NCI-H1417 (cell line): ENCODE data around the gene CDKN1A.
A peak's percentile ranks its signal among the peaks of the same experiment; 100 is the strongest.
"Not testable (repeated sequence)": the region's sequence is repeated elsewhere in the genome, so short reads cannot be mapped to it uniquely, and the experiment has no call there.

Source experiments
- DNase-seq, 3 experiments: peaks; one replicate each; lab custom pipeline; 2025; lab: John Stamatoyannopoulos, UW

Gene CDKN1A

GRCh38 chr6:36720251-36721141, 42.0 kb downstream of the CDKN1A start:
- no peak for DNase-seq

GRCh38 chr6:36721369-36722140, 43.0 kb downstream of the CDKN1A start:
- DNase-seq, result no peak

GRCh38 chr6:36722365-36722764, 43.9 kb downstream of the CDKN1A start:
- DNase-seq, result peak in 1 of 3 experiments; percentile 34

GRCh38 chr6:36722879-36723278, 44.4 kb downstream of the CDKN1A start:
- DNase-seq, result peak in 1 of 3 experiments; percentile 66

- not testable (repeated sequence) for DNase-seq
Measured at GRCh38 chr6:36723992-36724391, 45.5 kb downstream of the CDKN1A start.

GRCh38 chr6:36724514-36725390, 46.2 kb downstream of the CDKN1A start:
- peak; percentile 62 to 80 (median 79) for DNase-seq

GRCh38 chr6:36725581-36725980, 47.1 kb downstream of the CDKN1A start:
- no peak for DNase-seq

- peak; percentile 13 to 66 (median 14) for DNase-seq
Measured at GRCh38 chr6:36727505-36728021, 49.0 kb downstream of the CDKN1A start.

GRCh38 chr6:36728289-36729160, 50.0 kb downstream of the CDKN1A start:
- DNase-seq, result no peak

GRCh38 chr6:36729161-36729524, 50.6 kb downstream of the CDKN1A start:
- DNase-seq, result no peak

- DNase-seq, result no peak
Measured at GRCh38 chr6:36730424-36731380, 52.2 kb downstream of the CDKN1A start.

GRCh38 chr6:36731622-36732310, 53.3 kb downstream of the CDKN1A start:
- no peak for DNase-seq

GRCh38 chr6:36733300-36733699, 54.8 kb downstream of the CDKN1A start:
- no peak for DNase-seq

GRCh38 chr6:36734486-36735060, 56.1 kb downstream of the CDKN1A start:
- DNase-seq, result no peak

GRCh38 chr6:36735110-36736071, 56.9 kb downstream of the CDKN1A start:
- DNase-seq, result peak in 1 of 3 experiments; percentile 7
